ENCODE results near the gene TBX1.

DNA sequence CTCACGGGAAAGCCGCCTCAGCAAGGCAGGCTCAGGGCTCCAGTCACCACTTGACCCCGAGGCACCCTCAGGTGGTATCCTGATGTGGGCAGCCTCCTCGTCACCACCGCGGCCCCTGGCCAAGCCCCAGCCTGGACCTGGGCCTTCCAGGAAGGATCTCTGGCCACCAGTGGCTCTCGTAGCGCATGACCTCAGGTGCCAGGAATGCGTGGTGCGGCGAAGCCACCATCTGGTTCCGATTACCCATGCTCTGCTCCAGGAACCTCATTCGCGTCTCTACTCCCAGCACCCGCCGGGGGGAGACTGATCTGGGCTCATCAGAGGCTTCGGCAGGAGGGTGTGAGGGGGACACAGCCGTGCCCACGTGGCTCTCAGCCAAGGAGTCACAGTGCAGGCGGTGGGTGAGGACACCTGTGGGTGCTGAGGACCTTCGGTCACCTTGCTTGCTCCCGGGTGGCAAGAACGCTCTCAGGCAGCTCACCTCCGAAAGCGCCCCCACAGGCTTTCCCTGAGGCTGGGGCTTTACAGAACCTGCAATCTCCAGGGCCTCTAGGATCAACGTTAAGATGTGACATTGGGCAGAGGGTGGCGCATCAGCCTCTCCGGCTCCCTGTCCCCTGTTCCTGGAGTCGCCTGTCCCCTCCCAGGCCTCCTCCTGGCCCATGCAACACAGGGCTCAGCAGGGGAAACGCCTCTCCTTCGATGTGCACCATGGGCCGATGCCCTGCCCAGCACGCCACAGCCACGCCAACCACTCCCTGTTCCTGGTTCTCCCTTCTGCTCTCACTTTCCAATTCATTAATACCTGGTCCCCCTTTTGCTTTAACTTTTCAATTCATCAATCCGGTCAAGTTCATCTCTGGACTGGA lies 39.0 kb downstream of the TBX1 start:
- TF ChIP-seq, protein P1, sequence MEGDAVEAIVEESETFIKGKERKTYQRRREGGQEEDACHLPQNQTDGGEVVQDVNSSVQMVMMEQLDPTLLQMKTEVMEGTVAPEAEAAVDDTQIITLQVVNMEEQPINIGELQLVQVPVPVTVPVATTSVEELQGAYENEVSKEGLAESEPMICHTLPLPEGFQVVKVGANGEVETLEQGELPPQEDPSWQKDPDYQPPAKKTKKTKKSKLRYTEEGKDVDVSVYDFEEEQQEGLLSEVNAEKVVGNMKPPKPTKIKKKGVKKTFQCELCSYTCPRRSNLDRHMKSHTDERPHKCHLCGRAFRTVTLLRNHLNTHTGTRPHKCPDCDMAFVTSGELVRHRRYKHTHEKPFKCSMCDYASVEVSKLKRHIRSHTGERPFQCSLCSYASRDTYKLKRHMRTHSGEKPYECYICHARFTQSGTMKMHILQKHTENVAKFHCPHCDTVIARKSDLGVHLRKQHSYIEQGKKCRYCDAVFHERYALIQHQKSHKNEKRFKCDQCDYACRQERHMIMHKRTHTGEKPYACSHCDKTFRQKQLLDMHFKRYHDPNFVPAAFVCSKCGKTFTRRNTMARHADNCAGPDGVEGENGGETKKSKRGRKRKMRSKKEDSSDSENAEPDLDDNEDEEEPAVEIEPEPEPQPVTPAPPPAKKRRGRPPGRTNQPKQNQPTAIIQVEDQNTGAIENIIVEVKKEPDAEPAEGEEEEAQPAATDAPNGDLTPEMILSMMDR (conservative IDR thresholded peaks at IDR 0.05): no peak
- no peak for TF ChIP-seq ZFX (IDR thresholded peaks at IDR 0.05)
